ENCODE measurements around the gene IL1A. TPM values are rescaled to one million over a fixed set of nuclear protein-coding genes. Genes with fewer than 3 reads are reported as not detected.

IL1A gene
- total RNA-seq, 1 donor from 2014 or later: 4.4 TPM

DNA sequence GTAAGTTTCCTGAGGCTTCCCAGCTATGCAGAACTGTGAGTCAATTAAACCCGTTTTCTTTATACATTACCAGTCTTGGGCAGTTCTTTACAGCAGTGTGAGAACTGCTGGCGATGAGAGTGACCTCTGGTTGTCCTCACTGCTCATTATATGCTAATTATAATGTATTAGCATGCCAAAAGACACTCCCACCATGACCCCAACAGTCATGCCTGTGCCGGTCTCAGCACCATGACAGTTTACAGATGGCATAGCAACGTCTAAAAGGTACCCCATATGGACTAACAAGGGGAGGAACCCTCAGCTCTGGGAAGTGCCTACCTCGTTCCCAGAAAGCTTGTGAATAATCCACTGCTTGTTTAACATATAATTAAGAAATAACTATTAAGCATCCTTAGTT, 8.1 kb upstream of the IL1A start:
- no peaks in the 10 kb centered on the region for H3K27me3 Mint-ChIP-seq (ENCODE audit: low read depth)
- H3K36me3 Mint-ChIP-seq: no peaks in the 10 kb centered on the region
- DNase-seq (ENCODE audit: low spot score in 2 of 2, unreplicated experiment in 2 of 2): no peak
- peaks cover 30% of the 10 kb centered on the region for H3K4me1 Mint-ChIP-seq
- no peak overlapping the region for H3K4me3 Mint-ChIP-seq
- H3K27ac Mint-ChIP-seq: no peak overlapping the region
- peaks cover 7% of the 10 kb centered on the region for H3K9me3 Mint-ChIP-seq
- TF ChIP-seq CTCF (IDR thresholded peaks at IDR 0.05; ENCODE audit: unreplicated experiment): no peak

GRCh38 chr2:112791693-112792230, 7.5 kb upstream of the IL1A start:
- Mint-ChIP-seq H3K36me3 (no peaks in the 10 kb centered on the region), H3K4me1 (peaks cover 30% of the 10 kb centered on the region), H3K9me3 (peaks cover 3% of the 10 kb centered on the region), H3K4me3 (no peak overlapping the region), H3K27me3 (ENCODE audit: low read depth) (no peaks in the 10 kb centered on the region), H3K27ac (no peak overlapping the region)
- no peak for TF ChIP-seq CTCF (IDR thresholded peaks at IDR 0.05; ENCODE audit: unreplicated experiment)
- DNase-seq (ENCODE audit: low spot score in 2 of 2, unreplicated experiment in 2 of 2): no peak

- DNase-seq (ENCODE audit: low spot score in 2 of 2, unreplicated experiment in 2 of 2): no peak
- peaks cover 30% of the 10 kb centered on the region for H3K4me1 Mint-ChIP-seq
- no peak overlapping the region for H3K27ac Mint-ChIP-seq
- H3K27me3 Mint-ChIP-seq (ENCODE audit: low read depth): no peaks in the 10 kb centered on the region
- peaks cover 3% of the 10 kb centered on the region for H3K9me3 Mint-ChIP-seq
- H3K36me3 Mint-ChIP-seq: no peaks in the 10 kb centered on the region
- H3K4me3 Mint-ChIP-seq: no peak overlapping the region
- no peak for TF ChIP-seq CTCF (IDR thresholded peaks at IDR 0.05; ENCODE audit: unreplicated experiment)
Observed at GRCh38 chr2:112791019-112791418, 6.7 kb upstream of the IL1A start.

DNA sequence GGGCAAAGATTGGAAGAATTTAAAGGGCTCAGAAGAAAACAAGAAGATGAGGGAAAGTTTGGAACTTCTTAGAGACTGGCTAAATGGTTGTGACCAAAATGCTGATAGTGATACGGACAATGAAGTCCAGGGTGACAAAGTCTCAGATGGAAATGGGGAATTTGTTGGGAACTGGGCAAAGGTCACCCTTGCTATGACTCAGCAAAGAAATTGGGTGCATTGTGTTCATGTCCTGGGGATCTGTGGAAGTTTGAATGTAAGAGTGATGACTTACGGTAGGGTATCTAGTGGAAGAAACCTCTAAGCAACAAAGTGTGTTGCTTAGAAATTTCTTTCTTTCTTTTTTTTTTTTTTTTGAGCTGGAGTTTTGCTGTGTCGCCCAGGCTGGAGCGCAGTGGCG, 6.0 kb upstream of the IL1A start:
- no peak for DNase-seq (ENCODE audit: low spot score in 2 of 2, unreplicated experiment in 2 of 2)
- no peaks in the 10 kb centered on the region for H3K36me3 Mint-ChIP-seq
- H3K4me1 Mint-ChIP-seq: peaks cover 22% of the 10 kb centered on the region
- H3K27me3 Mint-ChIP-seq (ENCODE audit: low read depth): no peaks in the 10 kb centered on the region
- TF ChIP-seq CTCF (IDR thresholded peaks at IDR 0.05; ENCODE audit: unreplicated experiment): no peak
- H3K4me3 Mint-ChIP-seq: no peak overlapping the region
- no peak overlapping the region for H3K27ac Mint-ChIP-seq
- H3K9me3 Mint-ChIP-seq: peaks cover 3% of the 10 kb centered on the region

DNA sequence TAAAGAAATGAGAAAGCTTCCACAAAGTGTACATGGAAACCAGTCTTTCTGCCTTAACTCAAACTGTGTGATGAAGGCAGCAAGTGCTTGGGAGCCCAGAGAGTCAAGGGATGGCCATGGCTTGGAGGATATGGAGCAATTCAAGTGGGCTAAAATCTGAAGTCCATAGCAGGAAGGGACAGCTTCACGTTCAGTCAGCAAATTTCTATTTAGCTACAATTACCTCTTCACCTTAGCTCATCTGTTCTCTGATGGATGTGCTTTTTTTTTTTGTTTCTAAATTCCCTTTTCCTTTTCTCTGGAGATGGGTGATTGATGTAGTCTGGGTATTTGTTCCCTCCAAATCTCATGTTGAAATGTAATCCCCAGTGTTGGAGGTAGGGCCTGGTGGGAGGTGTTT, 4.9 kb upstream of the IL1A start:
- no peaks in the 10 kb centered on the region for H3K36me3 Mint-ChIP-seq

More for the DNA sequence above, 4.9 kb upstream of the IL1A start:
- Mint-ChIP-seq H3K9me3 (peaks cover 3% of the 10 kb centered on the region), H3K27me3 (ENCODE audit: low read depth) (no peaks in the 10 kb centered on the region), H3K4me1 (peaks cover 20% of the 10 kb centered on the region), H3K4me3 (no peak overlapping the region), H3K27ac (no peak overlapping the region)
- no peak for TF ChIP-seq CTCF (IDR thresholded peaks at IDR 0.05; ENCODE audit: unreplicated experiment)
- no peak for DNase-seq (ENCODE audit: low spot score in 2 of 2, unreplicated experiment in 2 of 2)
